Measurements from ENCODE around the gene KLHL29.
A peak's percentile ranks its signal among the peaks of the same experiment; 100 is the strongest.

KLHL29 gene

DNA sequence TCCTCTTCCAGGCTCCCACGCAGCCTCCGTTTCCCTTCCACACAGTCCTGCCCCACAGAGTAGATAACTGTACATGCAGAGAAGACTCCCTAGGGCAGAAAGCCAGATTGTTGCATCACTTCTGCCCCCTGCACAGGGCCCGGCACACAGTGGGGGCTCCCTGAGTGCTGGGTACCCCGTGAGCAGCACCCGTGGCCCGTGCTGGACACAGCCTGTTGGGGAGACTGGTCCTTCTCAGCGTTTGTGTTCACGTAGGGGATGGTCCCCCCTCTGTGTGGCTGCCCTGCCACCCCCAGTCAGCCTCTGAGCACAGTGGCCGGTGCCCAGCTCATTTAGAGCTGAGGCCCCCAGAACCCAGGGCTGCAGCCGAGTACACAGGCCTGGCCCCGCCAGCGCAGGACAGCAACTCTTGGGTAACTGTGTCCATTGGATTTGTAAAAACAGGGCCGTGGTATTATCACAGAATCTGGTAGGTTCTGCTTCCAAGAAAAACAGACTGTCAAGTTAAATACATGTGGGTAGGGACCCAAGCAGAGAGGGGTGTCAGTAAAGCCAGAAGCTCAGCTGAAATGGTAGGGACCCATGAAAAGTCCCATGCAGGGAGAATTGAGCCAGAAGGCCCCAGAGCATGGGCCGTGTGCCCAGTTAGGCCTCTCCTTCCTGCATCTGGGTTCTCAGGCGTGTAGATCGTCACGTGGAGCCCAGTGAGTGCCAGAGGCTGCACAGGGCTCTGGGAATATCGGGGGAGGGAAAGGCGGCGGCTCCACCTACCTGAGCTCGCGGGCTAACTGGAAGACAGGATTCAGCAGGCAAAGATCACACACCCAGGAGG is 284.6 kb downstream of the KLHL29 start:
- peak overlapping the region; percentile 50 for H4K91ac ChIP-seq (ENCODE audit: low read depth, low read length, poor library complexity)
- H2BK15ac ChIP-seq (ENCODE audit: low read length), result no peak overlapping the region
- DNase-seq (ENCODE audit: low spot score), result no peak
- no peak overlapping the region for H3K4me3 ChIP-seq (ENCODE audit: low read length in 2 of 2)
- H2BK120ac ChIP-seq (ENCODE audit: low read depth, low read length), result no peak overlapping the region
- H3K18ac ChIP-seq (ENCODE audit: low read length), result peak overlapping the region; percentile 75
- H2AFZ ChIP-seq (ENCODE audit: low read length), result no peak overlapping the region
- no peak overlapping the region for H2BK5ac ChIP-seq (ENCODE audit: low read length)
- no peak overlapping the region for H4K8ac ChIP-seq (ENCODE audit: low read depth, low read length)
- no peaks in the 10 kb centered on the region for H3K27me3 ChIP-seq (ENCODE audit: control insufficient read depth in 3 of 3, insufficient read depth in 3 of 3, low read depth in 1 of 3, low read length in 3 of 3)
- no peak overlapping the region for H3K4me2 ChIP-seq (ENCODE audit: insufficient read depth, low read length, poor library complexity, severe bottlenecking)
- no peak overlapping the region for H3K14ac ChIP-seq (ENCODE audit: low read length)
- H2BK12ac ChIP-seq (ENCODE audit: low read length), result peak overlapping the region; percentile 76
- no CpG with 5 or more reads among the region's 22 CpGs for WGBS, 2 donors (ENCODE audit: extremely low coverage in 2 of 2, insufficient read length in 2 of 2, insufficient replicate concordance in 1 of 2)
- peaks cover 0 to 2% of the 10 kb centered on the region in 2 donors for H3K36me3 ChIP-seq (replicated peaks in 1 of 2; ENCODE audit: control insufficient read depth in 2 of 2, insufficient read depth in 2 of 2, low read length in 2 of 2)
- H3K4ac ChIP-seq (ENCODE audit: low read length), result no peak overlapping the region
- H3K9me3 ChIP-seq (replicated peaks in 1 of 2; ENCODE audit: control insufficient read depth in 2 of 2, insufficient read depth in 1 of 2, low read depth in 1 of 2, low read length in 2 of 2), result peaks cover 0 to 4% of the 10 kb centered on the region in 2 donors
- peaks cover 0 to 3% of the 10 kb centered on the region in 2 donors for H3K4me1 ChIP-seq (ENCODE audit: control insufficient read depth in 2 of 2, insufficient read depth in 1 of 2, low read depth in 1 of 2, low read length in 2 of 2)
- no peak overlapping the region for H3K27ac ChIP-seq (replicated peaks; ENCODE audit: low read length)
- H3K9ac ChIP-seq (ENCODE audit: low read depth, low read length, poor library complexity), result no peak overlapping the region
- H3K79me1 ChIP-seq (ENCODE audit: low read depth, low read length), result no peaks in the 10 kb centered on the region
- no peak overlapping the region for H3K23ac ChIP-seq (ENCODE audit: low read depth, low read length, poor library complexity)
- H2AK5ac ChIP-seq (ENCODE audit: low read depth, low read length), result peak overlapping the region; percentile 18

DNA sequence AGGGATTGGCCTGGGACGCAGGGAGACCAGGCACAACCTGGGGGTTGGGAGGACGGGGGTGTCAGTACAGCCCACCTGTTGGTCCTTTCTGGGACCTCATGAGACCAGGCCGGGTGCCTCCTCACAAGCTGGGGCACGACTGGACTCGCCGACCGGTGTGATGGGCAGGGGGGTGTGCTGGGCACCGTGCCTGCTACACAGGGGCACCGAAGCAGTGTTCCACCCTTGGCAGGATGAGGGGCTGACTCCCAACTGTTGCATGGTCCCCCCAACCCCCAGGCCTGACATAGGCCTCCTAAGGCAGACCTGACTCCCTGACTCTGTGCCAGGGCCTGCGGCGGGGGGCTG is 285.2 kb downstream of the KLHL29 start:
- peak overlapping the region; percentile 27 for H2BK120ac ChIP-seq (ENCODE audit: low read depth, low read length)
- peak overlapping the region; percentile 75 for H3K18ac ChIP-seq (ENCODE audit: low read length)
- peak overlapping the region; percentile 50 for H3K9ac ChIP-seq (ENCODE audit: low read depth, low read length, poor library complexity)
- peaks cover 0 to 3% of the 10 kb centered on the region in 2 donors for H3K4me1 ChIP-seq (ENCODE audit: control insufficient read depth in 2 of 2, insufficient read depth in 1 of 2, low read depth in 1 of 2, low read length in 2 of 2)
- H3K4ac ChIP-seq (ENCODE audit: low read length), result no peak overlapping the region
- H3K79me1 ChIP-seq (ENCODE audit: low read depth, low read length), result no peaks in the 10 kb centered on the region
- no peaks in the 10 kb centered on the region for H3K27me3 ChIP-seq (ENCODE audit: control insufficient read depth in 3 of 3, insufficient read depth in 3 of 3, low read depth in 1 of 3, low read length in 3 of 3)
- no peak overlapping the region for H3K27ac ChIP-seq (replicated peaks; ENCODE audit: low read length)
- no peak for DNase-seq (ENCODE audit: low spot score)
- no peak overlapping the region for H4K8ac ChIP-seq (ENCODE audit: low read depth, low read length)
- whole genome bisulfite sequencing, 2 donors (ENCODE audit: extremely low coverage in 2 of 2, insufficient read length in 2 of 2, insufficient replicate concordance in 1 of 2), result no CpG with 5 or more reads among the region's 11 CpGs
- H2BK5ac ChIP-seq (ENCODE audit: low read length), result no peak overlapping the region
- peaks cover 0 to 4% of the 10 kb centered on the region in 2 donors for H3K9me3 ChIP-seq (replicated peaks in 1 of 2; ENCODE audit: control insufficient read depth in 2 of 2, insufficient read depth in 1 of 2, low read depth in 1 of 2, low read length in 2 of 2)
- H2BK15ac ChIP-seq (ENCODE audit: low read length), result no peak overlapping the region
- H3K4me3 ChIP-seq (ENCODE audit: low read length in 2 of 2), result peak overlapping the region in 1 of 2 donors; percentile 3
- H2AK5ac ChIP-seq (ENCODE audit: low read depth, low read length), result peak overlapping the region; percentile 18
- H4K91ac ChIP-seq (ENCODE audit: low read depth, low read length, poor library complexity), result peak overlapping the region; percentile 50
- H2AFZ ChIP-seq (ENCODE audit: low read length), result no peak overlapping the region
- H3K4me2 ChIP-seq (ENCODE audit: insufficient read depth, low read length, poor library complexity, severe bottlenecking), result no peak overlapping the region
- no peak overlapping the region for H2BK12ac ChIP-seq (ENCODE audit: low read length)
- H3K23ac ChIP-seq (ENCODE audit: low read depth, low read length, poor library complexity), result peak overlapping the region; percentile 38
- no peak overlapping the region for H3K14ac ChIP-seq (ENCODE audit: low read length)
- H3K36me3 ChIP-seq (replicated peaks in 1 of 2; ENCODE audit: control insufficient read depth in 2 of 2, insufficient read depth in 2 of 2, low read length in 2 of 2), result peaks cover 0 to 2% of the 10 kb centered on the region in 2 donors

DNA sequence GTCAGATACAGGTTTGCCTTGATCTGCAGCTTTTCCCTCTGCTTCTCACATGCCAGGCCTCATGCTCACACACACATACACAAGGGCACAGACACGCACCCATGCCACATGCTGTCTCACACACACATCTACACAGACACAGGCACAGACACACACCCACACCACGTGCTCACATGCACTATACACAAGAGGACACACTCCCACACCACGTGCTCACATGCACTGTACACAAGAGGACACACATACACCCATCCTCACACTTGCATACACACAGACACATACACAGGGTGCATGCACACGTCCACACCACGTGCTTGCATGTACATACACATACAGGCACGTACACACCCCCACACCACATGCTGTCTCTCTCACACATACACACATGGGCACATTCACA is 288.1 kb downstream of the KLHL29 start:
- Histone ChIP-seq H4K91ac (ENCODE audit: low read depth, low read length, poor library complexity) (no peak overlapping the region), H2AK5ac (ENCODE audit: low read depth, low read length) (no peak overlapping the region), H2BK120ac (ENCODE audit: low read depth, low read length) (no peak overlapping the region), H3K27me3 (ENCODE audit: control insufficient read depth in 3 of 3, insufficient read depth in 3 of 3, low read depth in 1 of 3, low read length in 3 of 3) (no peaks in the 10 kb centered on the region), H3K4me3 (ENCODE audit: low read length in 2 of 2) (peak overlapping the region in 1 of 2 donors; percentile 60), H2BK15ac (ENCODE audit: low read length) (no peak overlapping the region), H3K18ac (ENCODE audit: low read length) (peak overlapping the region; percentile 36), H3K4ac (ENCODE audit: low read length) (peak overlapping the region; percentile 97), H2BK12ac (ENCODE audit: low read length) (no peak overlapping the region), H4K8ac (ENCODE audit: low read depth, low read length) (no peak overlapping the region), H3K14ac (ENCODE audit: low read length) (peak overlapping the region; percentile 83), H3K9ac (ENCODE audit: low read depth, low read length, poor library complexity) (peak overlapping the region; percentile 78), H3K23ac (ENCODE audit: low read depth, low read length, poor library complexity) (no peak overlapping the region), H3K27ac (replicated peaks; ENCODE audit: low read length) (no peak overlapping the region), H3K79me1 (ENCODE audit: low read depth, low read length) (no peaks in the 10 kb centered on the region), H3K4me2 (ENCODE audit: insufficient read depth, low read length, poor library complexity, severe bottlenecking) (no peak overlapping the region), H3K36me3 (replicated peaks in 1 of 2; ENCODE audit: control insufficient read depth in 2 of 2, insufficient read depth in 2 of 2, low read length in 2 of 2) (peaks cover 0 to 2% of the 10 kb centered on the region in 2 donors), H2AFZ (ENCODE audit: low read length) (no peak overlapping the region), H3K9me3 (replicated peaks in 1 of 2; ENCODE audit: control insufficient read depth in 2 of 2, insufficient read depth in 1 of 2, low read depth in 1 of 2, low read length in 2 of 2) (peaks cover under 1 to 4% of the 10 kb centered on the region in 2 donors), H3K4me1 (ENCODE audit: control insufficient read depth in 2 of 2, insufficient read depth in 1 of 2, low read depth in 1 of 2, low read length in 2 of 2) (peaks cover 0 to 3% of the 10 kb centered on the region in 2 donors), H2BK5ac (ENCODE audit: low read length) (no peak overlapping the region)
- WGBS, 2 donors (ENCODE audit: extremely low coverage in 2 of 2, insufficient read length in 2 of 2, insufficient replicate concordance in 1 of 2), result no CpG with 5 or more reads among the region's 6 CpGs
- no peak for DNase-seq (ENCODE audit: low spot score)

DNA sequence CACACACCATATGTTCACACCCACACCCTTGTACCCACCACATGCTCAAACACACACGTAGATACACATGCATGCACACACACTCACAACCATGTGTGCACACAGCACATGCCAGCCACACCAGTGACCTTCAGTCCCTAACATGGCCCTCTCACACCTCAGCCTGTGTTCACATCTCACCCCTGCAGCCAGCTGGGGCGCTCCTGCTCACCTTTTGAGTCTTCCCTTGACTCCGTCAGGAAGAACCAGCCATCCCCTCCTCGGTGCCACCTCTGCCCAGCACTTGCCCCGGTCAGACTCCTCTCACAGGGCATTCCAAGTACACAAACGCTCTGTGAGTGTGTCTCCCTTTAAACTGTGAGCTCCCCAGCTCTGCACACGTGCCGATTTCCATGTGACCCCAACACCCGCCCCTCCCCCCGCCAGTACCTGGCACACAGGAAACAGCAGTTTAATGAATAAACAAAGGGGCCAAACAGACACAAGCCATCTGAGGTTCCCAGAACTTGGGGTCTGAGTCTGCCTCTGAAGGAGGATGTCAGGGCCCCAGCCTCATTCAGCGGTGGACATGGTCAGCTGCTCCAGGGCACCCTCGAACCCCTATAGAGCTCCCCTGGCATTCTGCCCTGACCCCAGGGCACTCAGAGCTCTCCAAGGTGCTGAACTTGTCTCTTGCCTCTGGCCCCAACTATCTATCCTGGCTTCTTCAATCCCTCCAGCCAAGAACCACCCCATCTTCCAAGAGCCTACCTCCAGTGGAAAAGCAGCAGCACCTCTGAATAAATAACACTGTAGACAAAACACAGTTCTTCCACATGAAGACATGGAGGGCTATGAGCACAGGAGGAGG is 289.1 kb downstream of the KLHL29 start:
- Histone ChIP-seq H3K4me2 (ENCODE audit: insufficient read depth, low read length, poor library complexity, severe bottlenecking) (no peak overlapping the region), H3K9ac (ENCODE audit: low read depth, low read length, poor library complexity) (no peak overlapping the region), H2BK120ac (ENCODE audit: low read depth, low read length) (no peak overlapping the region), H2AK5ac (ENCODE audit: low read depth, low read length) (no peak overlapping the region), H3K23ac (ENCODE audit: low read depth, low read length, poor library complexity) (no peak overlapping the region), H3K27ac (replicated peaks; ENCODE audit: low read length) (no peak overlapping the region), H3K9me3 (replicated peaks in 1 of 2; ENCODE audit: control insufficient read depth in 2 of 2, insufficient read depth in 1 of 2, low read depth in 1 of 2, low read length in 2 of 2) (peaks cover 4 to 11% of the 10 kb centered on the region in 2 donors), H4K91ac (ENCODE audit: low read depth, low read length, poor library complexity) (no peak overlapping the region), H2BK12ac (ENCODE audit: low read length) (no peak overlapping the region), H3K14ac (ENCODE audit: low read length) (no peak overlapping the region), H4K8ac (ENCODE audit: low read depth, low read length) (no peak overlapping the region), H2BK5ac (ENCODE audit: low read length) (no peak overlapping the region), H3K4ac (ENCODE audit: low read length) (no peak overlapping the region), H3K27me3 (ENCODE audit: control insufficient read depth in 3 of 3, insufficient read depth in 3 of 3, low read depth in 1 of 3, low read length in 3 of 3) (no peaks in the 10 kb centered on the region), H3K4me1 (ENCODE audit: control insufficient read depth in 2 of 2, insufficient read depth in 1 of 2, low read depth in 1 of 2, low read length in 2 of 2) (peaks cover 0 to 3% of the 10 kb centered on the region in 2 donors), H3K4me3 (ENCODE audit: low read length in 2 of 2) (peak overlapping the region in 1 of 2 donors; percentile 65), H3K79me1 (ENCODE audit: low read depth, low read length) (no peaks in the 10 kb centered on the region), H2AFZ (ENCODE audit: low read length) (no peak overlapping the region), H3K36me3 (replicated peaks in 1 of 2; ENCODE audit: control insufficient read depth in 2 of 2, insufficient read depth in 2 of 2, low read length in 2 of 2) (peaks cover 0 to 2% of the 10 kb centered on the region in 2 donors), H2BK15ac (ENCODE audit: low read length) (no peak overlapping the region), H3K18ac (ENCODE audit: low read length) (no peak overlapping the region)
- peak; percentile 44 for DNase-seq (ENCODE audit: low spot score)
- no CpG with 5 or more reads among the region's 12 CpGs for WGBS, 2 donors (ENCODE audit: extremely low coverage in 2 of 2, insufficient read length in 2 of 2, insufficient replicate concordance in 1 of 2)
